Epithelial cell of prostate (primary cell): ENCODE results near the gene SNAI1.
"Not testable (repeated sequence)": the region's sequence is repeated elsewhere in the genome, so short reads cannot be mapped to it uniquely, and the experiment has no call there.

Source experiments
- DNase-seq: peaks from one replicate; pipeline ENCODE4 v3.0.0-alpha.2; 2011; ENCODE audit warnings: low read depth, low spot score
- H3K27ac ChIP-seq: fragments of 450-650 bp; 2 replicates; pipeline ENCODE4 v1.5.1; 2017; ENCODE audit warnings: mild to moderate bottlenecking

SNAI1 gene

DNA sequence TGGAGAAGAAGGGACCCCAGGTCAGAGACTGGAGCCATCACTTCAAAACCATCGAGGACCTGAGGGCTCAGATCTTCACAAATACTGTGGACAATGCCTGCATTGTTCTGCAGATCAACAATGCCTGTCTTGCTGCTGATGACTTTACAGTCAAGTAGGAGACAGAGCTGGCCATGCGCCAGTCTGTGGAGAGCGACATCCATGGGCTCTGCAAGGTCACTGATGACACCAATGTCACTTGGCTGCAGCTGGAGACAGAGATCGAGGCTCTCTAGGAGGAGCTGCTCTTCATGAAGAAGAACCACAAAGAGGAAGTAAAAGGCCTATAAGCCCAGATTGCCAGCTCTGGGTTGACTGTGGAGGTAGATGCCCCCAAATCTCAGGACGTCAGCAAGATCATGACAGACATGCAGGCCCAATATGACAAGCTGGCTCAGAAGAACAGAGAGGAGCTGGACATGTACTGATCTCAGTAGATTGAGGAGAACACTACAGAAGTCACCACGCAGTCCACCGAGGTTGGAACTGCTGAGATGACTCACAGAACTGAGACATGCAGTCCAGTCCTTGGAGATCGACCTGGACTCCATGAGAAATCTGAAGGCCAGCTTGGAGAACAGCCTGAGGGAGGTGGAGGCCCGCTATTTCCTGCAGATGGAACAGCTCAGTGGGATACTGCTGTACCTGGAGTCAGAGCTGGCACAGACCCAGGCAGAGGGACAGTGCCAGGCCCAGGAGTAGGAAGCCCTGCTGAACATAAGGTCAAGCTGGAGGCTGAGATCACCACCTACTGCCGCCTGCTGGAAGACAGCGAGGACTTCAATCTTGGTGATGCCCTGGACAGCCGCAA lies 25.5 kb upstream of the SNAI1 start:
- not testable (repeated sequence) for DNase-seq, H3K27ac ChIP-seq

DNA sequence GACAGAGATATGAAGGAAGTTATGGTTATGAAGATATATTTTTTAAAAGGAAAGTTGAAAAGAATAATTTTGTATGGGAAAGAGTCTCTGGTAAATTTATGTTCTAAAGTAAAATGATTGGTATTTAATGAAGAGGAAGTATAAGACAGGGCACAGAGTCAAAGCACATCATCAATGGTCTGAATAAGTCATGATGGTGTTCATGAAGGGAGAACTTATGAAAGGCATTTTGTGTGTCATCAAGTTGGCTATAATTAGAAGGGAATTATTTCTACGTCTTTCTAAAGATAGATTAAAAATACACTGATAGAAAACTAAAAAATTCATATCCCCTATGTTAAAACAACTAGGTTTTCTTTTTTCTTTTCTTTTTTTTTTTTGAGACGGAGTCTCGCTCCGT lies 21.4 kb upstream of the SNAI1 start:
- no peak for DNase-seq
- H3K27ac ChIP-seq, result peak overlapping the region; percentile 7

DNA sequence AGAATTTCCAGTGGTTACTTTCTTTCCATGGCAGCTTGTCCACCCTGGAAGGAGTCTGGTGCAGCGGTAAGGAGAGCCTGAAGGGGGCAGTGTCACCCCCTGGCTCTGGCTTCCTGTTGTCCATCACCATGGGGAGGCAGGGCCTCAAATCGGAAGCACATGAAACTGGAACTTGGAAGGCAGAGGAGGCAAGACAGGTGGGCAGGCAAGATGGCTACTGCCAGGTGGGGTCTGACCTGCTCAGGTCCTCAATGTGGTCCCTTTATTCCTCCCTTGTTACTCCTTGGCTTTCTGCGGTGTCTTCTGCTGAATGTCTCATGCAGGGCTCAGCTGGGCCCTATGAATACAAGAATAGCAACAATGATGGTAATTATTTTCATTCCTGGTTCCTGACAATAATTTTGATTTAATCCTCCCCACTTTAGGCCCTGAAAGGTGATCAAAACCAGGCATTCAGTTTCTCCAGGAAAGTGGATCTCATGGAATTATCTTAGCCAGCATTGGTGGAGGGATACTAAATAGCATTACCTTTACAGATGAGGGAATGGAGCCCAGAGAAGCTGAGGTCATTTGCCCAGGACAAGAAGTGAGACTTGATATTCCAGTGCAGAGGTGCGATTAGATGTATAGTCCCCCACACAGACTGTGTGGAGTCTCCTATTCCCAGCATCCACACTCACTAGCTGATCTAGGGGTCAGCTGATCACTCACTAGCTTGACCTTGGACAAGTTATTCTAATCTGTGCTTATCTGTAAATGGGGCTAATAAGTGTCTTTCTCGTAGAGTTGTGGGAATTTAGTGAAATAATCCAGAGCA lies 17.6 kb upstream of the SNAI1 start:
- no peak for DNase-seq

DNA sequence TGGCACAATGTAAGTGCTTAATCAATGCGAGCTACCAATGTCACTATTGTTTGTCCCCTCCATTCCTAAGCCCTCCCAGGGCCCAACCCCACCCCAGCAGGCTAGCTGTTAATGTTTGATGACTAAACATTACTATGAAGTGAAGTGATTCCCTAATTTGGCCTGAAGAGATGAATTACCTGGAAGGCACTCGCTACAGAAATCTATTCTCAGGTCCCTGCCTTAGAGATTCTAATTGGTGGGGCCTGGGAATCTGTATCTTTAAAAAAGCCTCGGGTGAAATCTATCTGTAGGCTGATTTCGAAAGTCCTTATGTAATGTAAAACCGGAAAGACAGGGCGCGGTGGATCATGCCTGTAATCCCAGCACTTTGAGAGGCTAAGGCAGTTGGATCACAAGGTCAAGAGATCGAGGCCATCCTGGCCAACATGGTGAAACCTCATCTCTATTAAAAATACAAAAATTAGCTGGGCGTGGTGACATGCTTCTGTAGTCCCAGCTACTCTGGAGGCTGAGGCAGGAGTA lies 16.9 kb upstream of the SNAI1 start:
- no peak for DNase-seq
- H3K27ac ChIP-seq, result peak overlapping the region; percentile 58

More for the DNA sequence above, 17.6 kb upstream of the SNAI1 start:
- peak overlapping the region; percentile 58 for H3K27ac ChIP-seq

DNA sequence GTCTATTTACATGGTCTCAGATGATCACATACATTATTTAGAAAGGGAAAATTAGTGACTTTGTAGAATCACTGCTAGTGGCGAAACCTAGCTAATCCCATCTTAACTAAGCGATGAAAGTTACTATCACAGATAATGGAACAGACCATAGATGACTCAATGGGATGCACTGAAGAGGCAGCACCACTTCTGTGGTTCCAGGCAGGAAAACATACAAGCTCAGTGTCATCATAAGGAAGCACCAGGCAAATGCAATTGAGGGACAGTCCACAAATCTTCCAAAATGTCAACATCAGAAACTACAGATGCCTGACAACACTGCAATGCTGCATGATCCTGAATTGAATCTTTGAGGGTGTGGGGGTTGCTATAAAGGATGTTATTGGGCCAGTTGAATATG lies 15.9 kb upstream of the SNAI1 start:
- no peak for DNase-seq
- H3K27ac ChIP-seq, result peak overlapping the region; percentile 58

DNA sequence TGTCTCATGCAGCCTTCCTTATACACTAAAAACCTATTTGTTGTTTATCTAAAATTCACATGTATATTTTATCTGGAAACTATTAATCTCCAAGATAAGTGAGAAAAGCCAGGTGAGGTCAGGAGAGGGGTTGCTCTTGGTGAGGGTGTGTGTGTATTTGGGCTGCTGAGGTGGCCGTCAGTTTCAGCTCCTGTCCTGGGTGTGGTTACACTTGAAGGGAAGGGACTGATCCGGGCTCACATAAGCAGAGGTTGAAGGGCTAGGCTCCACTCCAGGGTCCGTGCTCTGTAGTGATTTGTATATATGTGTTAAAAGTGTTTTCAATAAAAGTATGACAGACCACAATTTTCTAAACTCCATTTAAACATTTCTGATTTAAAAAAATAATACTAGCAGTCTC lies 13.5 kb upstream of the SNAI1 start:
- H3K27ac ChIP-seq, result peak overlapping the region; percentile 85
- DNase-seq, result no peak

DNA sequence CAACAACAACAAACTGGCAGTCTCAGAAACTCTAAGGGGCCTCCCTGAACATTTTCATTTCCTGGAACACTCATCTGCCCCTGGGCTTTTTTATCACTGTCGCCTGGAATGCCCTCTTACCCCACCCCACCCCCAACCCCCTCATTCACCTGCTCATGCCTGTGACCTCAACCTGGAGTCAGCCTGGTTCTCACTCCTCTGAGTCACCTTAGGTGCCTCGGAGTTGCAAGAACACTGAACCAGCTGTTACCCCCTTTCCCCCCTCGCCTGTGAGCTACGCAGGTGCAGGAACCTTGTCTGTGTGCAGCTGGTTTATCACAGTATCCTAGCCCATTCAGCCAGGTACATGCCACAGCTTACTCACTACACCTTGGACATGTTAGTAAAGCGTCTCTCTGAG lies 12.8 kb upstream of the SNAI1 start:
- peak overlapping the region; percentile 85 for H3K27ac ChIP-seq
- peak; percentile 31 for DNase-seq

DNA sequence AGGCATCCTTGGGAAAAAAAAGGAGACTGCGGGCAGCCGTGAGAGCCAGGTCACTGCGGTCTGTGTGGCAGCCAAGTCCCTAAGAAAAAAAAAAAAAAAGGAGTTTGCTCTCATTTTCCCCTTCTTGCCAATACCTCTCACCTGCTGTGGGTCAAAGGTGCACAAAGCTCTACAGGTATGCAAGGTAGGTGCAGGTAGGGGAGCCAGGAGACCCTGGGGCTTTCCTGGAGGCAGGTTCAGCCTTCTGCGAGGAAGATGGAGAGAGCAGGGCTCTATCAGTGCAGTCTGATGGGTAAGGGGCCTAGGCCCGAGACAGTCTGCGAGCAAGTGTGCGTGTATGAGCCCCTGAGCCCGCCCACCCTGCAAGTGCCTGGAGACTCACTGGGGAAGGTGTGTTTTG lies 12.3 kb upstream of the SNAI1 start:
- H3K27ac ChIP-seq, result peak overlapping the region; percentile 85
- DNase-seq, result no peak

DNA sequence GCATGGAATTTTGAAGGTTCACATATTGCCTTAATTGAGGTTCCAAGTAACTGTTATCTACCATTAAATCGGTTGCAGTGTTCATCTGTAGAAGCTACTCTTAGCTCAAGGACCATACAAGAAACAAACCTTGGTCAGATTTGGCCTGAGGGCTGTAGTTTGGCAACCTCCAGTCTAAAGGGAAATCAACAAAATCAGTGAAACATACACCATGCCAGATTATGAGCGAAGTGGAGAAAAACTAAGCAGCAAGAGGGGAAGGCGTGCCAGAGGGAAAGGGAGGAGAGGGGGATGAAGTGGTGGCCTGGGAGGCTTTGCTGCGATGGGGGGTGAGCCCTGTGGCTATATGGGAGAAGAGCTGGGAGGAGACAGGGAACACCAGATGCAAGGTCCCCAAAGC lies 8.8 kb upstream of the SNAI1 start:
- no peak for DNase-seq
- H3K27ac ChIP-seq, result no peak overlapping the region

DNA sequence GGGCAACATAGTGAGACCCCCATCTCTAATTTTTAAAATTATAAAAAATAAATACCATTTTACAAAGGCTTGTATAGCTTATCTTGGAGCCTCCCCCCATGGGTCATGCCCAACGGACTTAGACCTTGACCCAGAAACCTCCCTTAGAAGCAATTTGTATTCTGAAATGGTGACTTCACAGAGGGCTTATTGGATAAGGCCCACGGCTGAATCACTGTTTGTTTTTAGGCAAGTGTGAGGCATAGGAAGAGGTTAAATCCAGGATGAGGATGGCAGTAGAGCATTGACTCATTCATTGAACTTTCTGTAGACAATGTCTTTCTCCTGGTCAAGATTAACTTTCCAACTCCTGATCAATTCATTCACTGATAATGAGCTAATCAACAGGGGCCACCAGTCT lies 6.2 kb upstream of the SNAI1 start:
- DNase-seq, result peak; percentile 14
- peak overlapping the region; percentile 43 for H3K27ac ChIP-seq

DNA sequence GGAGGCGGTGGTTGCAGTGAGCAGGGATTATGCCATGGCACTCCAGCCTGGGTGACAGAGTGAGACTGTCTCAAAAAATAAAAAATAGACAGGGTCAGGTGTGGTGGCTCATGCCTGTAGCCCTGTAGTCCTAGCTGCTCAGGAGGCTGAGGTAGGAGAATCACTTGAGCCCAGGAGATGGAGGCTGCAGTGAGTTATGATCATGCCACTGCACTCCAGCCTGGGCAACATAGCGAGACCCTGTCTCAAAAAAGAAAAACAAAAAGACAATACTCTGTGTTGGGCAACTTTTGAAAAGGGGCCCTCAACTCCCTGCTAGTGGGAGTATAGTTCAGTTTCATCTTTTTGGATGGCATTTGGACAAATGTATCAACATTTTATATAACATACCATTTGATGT lies 5.0 kb upstream of the SNAI1 start:
- DNase-seq, result not testable (repeated sequence)
- peak overlapping the region; percentile 43 for H3K27ac ChIP-seq

DNA sequence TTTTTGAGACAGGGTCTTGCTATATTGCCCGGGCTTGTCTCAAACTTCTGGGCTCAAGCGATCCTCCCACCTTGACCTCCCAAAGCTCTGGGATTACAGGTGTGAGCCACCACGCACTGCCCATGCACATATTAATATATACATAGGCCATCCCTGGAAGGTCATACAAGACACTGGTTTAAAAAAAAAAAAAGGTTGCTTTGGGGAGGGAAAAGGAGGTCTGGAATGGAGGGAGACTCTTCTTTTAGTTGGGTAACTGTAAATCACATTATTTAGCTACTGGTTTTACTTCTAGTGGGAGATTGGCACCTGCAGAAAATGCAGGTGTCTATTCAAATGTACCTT lies 4.1 kb upstream of the SNAI1 start:
- H3K27ac ChIP-seq, result no peak overlapping the region
- no peak for DNase-seq

DNA sequence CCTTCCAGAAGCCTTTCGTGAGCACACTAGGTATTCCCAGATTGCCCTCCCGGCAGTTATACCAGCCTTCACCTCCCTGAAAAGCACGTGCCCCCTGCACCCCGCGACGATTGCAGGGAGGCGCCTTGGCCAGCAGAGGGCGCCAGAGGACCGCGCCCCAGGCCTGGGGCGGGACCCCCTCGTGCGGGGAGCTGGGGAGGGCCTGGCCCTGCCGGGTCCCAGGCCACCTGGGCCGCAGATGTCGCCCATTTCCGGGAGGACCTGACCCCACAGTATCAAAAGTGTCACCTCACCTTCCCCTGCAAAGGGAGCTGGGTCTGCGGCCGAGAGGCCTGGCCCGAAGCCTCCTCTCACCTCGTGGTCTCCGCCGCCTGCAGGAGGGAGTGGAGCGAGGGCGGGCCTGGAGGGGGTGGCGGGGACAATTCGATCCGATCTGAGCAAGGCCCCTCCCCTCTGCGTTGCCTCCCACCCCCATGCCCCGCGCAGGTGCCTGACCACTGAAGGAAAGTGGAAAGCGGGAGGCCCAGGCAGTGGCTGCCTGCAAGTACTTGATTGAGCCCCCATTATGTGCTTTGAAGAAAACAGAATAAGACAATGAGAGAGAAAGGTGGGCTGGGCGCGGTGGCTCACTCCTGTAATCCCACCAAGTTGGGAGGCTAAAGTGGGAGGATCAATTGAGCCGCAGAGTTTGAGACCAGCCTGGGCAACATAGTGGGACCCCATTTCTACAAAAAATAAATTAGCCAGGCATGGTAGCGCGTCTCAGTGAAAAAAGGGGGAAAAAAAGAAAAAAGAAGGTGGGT lies 3.5 kb upstream of the SNAI1 start:
- H3K27ac ChIP-seq, result no peak overlapping the region
- no peak for DNase-seq

DNA sequence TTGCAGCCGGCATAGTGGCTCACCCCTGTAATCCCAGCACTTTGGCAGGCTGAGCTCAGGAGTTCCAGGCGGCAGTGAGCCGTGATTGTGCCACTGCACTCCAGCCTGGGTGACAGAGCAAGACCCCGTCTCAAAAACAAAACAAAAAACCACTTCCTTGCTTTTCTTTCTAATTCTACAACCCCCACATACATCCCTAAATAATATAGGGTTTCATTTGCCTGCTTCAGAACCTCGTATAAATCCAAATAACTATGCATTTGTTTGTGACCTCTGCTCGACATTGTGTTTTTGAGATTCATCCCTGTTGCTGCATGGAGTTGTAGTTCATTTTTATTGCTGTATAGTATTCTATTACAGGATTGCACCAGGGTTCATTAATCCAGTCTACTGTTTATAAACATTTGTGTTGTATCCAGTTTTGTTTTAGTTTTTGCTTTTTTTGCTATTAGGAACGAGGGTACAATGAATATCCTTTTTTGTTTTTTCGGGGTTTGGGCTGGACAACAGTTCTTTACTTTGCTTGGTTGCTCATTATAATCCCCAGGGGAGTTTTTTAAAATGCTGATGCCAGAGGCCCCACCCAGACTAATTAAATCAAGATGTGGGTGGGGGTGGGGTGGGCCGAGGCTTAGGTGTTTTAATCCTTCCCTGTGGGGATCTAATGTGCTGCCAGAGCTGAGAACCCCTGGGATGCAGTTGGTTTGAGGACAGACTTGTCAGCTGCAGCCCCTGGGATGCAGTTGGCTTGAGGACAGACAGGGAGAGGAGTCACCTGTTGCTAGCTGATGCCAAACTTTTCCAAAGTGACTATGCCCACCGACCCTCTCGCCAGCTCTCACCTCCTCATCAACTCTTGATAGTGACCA lies 2.4 kb upstream of the SNAI1 start:
- H3K27ac ChIP-seq, result no peak overlapping the region
- DNase-seq, result no peak

DNA sequence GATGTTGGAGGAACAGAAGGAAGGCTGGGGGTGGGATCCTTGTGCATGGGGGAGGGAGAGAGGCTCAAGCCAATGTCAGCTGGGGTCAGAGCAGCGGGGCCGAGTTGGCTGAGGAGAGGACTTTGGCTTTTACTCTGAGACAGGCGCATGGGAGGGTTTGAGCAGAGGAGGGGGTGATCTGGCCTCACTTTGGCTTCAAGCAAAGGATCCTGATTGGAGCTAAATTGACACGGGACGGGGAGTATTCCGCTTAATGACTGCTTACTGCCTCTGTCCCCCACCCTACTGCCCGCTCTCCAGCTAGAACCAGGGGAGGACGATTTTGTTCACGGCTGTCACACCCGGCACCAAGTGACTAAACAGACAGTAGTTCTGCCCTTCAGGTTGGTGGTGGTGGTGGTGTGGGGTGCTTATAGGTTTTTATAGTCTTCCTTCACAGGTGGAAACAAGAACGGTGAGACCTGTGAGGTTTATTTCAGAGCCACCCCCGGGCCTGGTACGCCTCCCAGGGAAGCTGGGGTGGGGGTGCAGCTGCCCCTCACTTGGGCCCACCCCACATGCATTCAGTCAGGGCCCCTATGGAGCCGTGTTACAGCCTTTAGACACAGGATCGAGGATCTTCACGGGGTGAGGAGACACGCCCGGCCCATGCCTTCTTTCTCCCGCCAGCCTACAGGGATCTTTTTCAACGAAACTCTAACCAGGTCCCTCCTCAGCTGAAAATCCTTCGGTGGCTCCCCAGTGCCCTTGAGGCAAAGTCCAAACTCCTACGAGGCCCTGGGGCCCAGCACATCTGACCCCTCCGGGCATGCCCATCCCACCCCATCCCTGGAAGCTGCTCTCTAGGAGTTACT lies 1.3 kb upstream of the SNAI1 start:
- DNase-seq, result no peak
- H3K27ac ChIP-seq, result no peak overlapping the region

DNA sequence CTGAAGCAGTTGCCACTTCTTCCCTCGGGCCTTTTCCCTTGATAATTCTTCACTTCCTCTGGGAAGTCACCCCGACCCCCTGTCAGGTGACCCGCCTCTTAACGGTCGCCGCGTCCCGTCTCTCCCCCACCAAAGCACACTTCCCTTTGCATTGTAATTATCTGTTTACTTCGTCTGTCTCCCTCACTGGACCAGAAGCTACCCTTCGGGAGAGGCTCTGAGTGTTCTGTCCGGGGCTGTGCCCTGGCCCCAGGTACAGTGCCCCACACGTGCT lies 771 bp upstream of the SNAI1 start:
- no peak for DNase-seq
- no peak overlapping the region for H3K27ac ChIP-seq

DNA sequence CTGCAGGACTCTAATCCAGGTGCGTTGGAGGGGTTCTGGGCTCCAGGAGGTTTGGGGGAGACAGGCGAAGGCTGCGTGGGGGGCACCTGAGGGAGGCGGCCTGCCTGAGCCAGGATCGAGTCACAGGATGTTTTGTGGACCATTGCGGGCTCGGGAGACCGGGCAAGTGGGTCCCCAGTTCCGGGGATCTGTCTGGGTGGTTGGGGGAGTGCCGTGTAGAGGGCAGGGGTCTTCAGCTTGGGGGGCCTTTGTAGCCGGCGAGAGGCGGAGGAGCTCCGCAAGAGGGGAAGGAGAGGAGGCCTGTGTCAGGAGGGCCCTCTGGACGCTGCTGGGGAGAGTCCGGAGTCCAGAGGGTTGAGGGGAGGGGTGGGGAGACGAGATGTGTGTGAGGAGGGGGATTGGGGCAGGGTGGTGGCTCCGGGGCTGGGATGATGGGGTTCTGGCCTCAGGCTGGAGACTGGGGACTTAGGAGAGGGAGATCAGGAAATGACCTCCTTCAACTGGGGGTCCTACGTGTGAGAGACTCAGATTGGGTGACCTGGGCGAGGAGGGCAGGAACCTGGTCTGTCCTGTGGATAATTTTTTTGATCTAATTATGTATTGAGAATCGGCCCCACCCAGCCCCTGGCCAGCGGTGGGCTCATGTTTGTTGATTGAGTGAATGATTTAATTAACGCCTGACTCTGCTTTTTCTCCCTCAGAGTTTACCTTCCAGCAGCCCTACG lies 505 bp downstream of the SNAI1 start:
- no peak overlapping the region for H3K27ac ChIP-seq

DNA sequence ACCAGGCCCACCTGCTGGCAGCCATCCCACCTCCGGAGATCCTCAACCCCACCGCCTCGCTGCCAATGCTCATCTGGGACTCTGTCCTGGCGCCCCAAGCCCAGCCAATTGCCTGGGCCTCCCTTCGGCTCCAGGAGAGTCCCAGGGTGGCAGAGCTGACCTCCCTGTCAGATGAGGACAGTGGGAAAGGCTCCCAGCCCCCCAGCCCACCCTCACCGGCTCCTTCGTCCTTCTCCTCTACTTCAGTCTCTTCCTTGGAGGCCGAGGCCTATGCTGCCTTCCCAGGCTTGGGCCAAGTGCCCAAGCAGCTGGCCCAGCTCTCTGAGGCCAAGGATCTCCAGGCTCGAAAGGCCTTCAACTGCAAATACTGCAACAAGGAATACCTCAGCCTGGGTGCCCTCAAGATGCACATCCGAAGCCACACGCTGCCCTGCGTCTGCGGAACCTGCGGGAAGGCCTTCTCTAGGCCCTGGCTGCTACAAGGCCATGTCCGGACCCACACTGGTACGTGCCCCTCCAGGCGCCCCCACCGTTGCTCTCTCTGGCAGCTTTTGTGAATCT lies 1.1 kb downstream of the SNAI1 start:
- no peak overlapping the region for H3K27ac ChIP-seq
- DNase-seq, result no peak

More for the DNA sequence above, 505 bp downstream of the SNAI1 start:
- DNase-seq, result no peak
